HEK293 (cell line): ENCODE data around the gene CCP110.

Source experiments
- CTCF ChIA-PET: fragments of 350-600 bp; formaldehyde crosslinking; extraction: SDS; loops from one replicate; lab custom pipeline; 2021; ENCODE audit warnings: antibody characterized with exemption; lab: Yijun Ruan, JAX
- POLR2A ChIA-PET: fragments of 300-600 bp; formaldehyde crosslinking; extraction: SDS; loops from one replicate; lab custom pipeline; 2020; ENCODE audit warnings: antibody characterized with exemption, inconsistent platforms; lab: Yijun Ruan, JAX
- H3K27ac ChIP-seq: fragments of 200-500 bp; sonication (Bioruptor generic); 2 replicates; pipeline ENCODE4 v1.5.1; 2014; ENCODE audit warnings: low read depth, low read length, control low read depth, inconsistent platforms; ENCODE audit errors: extremely low read depth
- H3K36me3 ChIP-seq, 2 experiments: fragments of 200-500 bp in 1 of 2; sonication (Bioruptor generic) in 1 of 2; 1 replicate in 1 of 2; 2 replicates in 1 of 2; pipeline ENCODE4 v1.5.1; 2014 to 2017; ENCODE audit warnings: inconsistent platforms in 2 of 2, low read length in 2 of 2; ENCODE audit not compliant: control insufficient read depth in 2 of 2, insufficient read depth in 1 of 2
- H3K4me1 ChIP-seq: fragments of 200-500 bp; sonication (Bioruptor generic); 2 replicates; pipeline ENCODE4 v1.5.1; 2014; ENCODE audit warnings: mild to moderate bottlenecking, low read length, inconsistent platforms; ENCODE audit not compliant: control insufficient read depth, insufficient read depth
- H3K4me3 ChIP-seq: 2 replicates; pipeline ENCODE4 v1.5.1; 2011; ENCODE audit warnings: low read depth, mild to moderate bottlenecking, control low read depth, low read length, moderate library complexity
- H3K9me3 ChIP-seq: fragments of 200-500 bp; sonication (Bioruptor generic); 2 replicates; pipeline ENCODE4 v1.5.1; 2014; ENCODE audit warnings: low read depth, low read length, inconsistent platforms; ENCODE audit not compliant: control insufficient read depth, insufficient read depth
- EGR2 ChIP-seq: fragments of 450-650 bp; formaldehyde crosslinking; IDR thresholded peaks from 2 replicates; pipeline ENCODE4 v1.5.1; 2016; ENCODE audit warnings: low read depth, missing biosample characterization, missing genetic modification characterization
- KLF10 ChIP-seq: fragments of 450-650 bp; IDR thresholded peaks from 2 replicates; pipeline ENCODE4 v1.5.1; 2018; ENCODE audit warnings: missing biosample characterization, mild to moderate bottlenecking, missing genetic modification characterization
- KLF9 ChIP-seq: fragments of 450-650 bp; formaldehyde crosslinking; IDR thresholded peaks from 2 replicates; pipeline ENCODE4 v1.5.1; 2016; ENCODE audit warnings: missing biosample characterization, missing genetic modification characterization, low read depth
- MEIS1 ChIP-seq: sonication (generic); formaldehyde crosslinking; IDR thresholded peaks from 2 replicates; pipeline ENCODE4 v1.8.1; 2022; ENCODE audit warnings: missing genetic modification reagents, mild to moderate bottlenecking, borderline replicate concordance
- OVOL3 ChIP-seq: fragments of 450-650 bp; formaldehyde crosslinking; IDR thresholded peaks from 2 replicates; pipeline ENCODE4 v1.5.1; 2016; ENCODE audit warnings: missing biosample characterization, missing genetic modification characterization
- ZBTB7A ChIP-seq: fragments of 450-650 bp; formaldehyde crosslinking; IDR thresholded peaks from 2 replicates; pipeline ENCODE4 v1.5.1; 2016; ENCODE audit warnings: low read depth, missing biosample characterization, missing genetic modification characterization
- ZNF10 ChIP-seq: fragments of 450-650 bp; formaldehyde crosslinking; IDR thresholded peaks from 2 replicates; pipeline ENCODE4 v1.5.1; 2017; ENCODE audit warnings: missing biosample characterization, missing genetic modification characterization
- ZNF133 ChIP-seq: fragments of 450-650 bp; formaldehyde crosslinking; IDR thresholded peaks from 2 replicates; pipeline ENCODE4 v1.5.1; 2016; ENCODE audit warnings: missing biosample characterization, missing genetic modification characterization
- ZNF140 ChIP-seq: fragments of 450-650 bp; formaldehyde crosslinking; IDR thresholded peaks from 2 replicates; pipeline ENCODE4 v1.5.1; 2016; ENCODE audit warnings: missing biosample characterization, missing genetic modification characterization
- ZNF146 ChIP-seq: fragments of 450-650 bp; formaldehyde crosslinking; IDR thresholded peaks from 2 replicates; pipeline ENCODE4 v1.5.1; 2016; ENCODE audit warnings: missing biosample characterization, missing genetic modification characterization
- ZNF184 ChIP-seq: fragments of 450-650 bp; IDR thresholded peaks from 2 replicates; pipeline ENCODE4 v1.5.1; 2018; ENCODE audit warnings: missing biosample characterization, mild to moderate bottlenecking, missing genetic modification characterization
- ZNF214 ChIP-seq: fragments of 450-650 bp; formaldehyde crosslinking; IDR thresholded peaks from 2 replicates; pipeline ENCODE4 v1.5.1; 2017; ENCODE audit warnings: missing biosample characterization, mild to moderate bottlenecking, missing genetic modification characterization, borderline replicate concordance
- ZNF223 ChIP-seq: fragments of 450-650 bp; formaldehyde crosslinking; IDR thresholded peaks from 2 replicates; pipeline ENCODE4 v1.5.1; 2016; ENCODE audit warnings: missing biosample characterization, missing genetic modification characterization
- ZNF274 ChIP-seq, 2 experiments: fragments of 200-500 bp in 1 of 2; fragments of 450-650 bp in 1 of 2; sonication (Bioruptor generic) in 1 of 2; formaldehyde crosslinking in 1 of 2; IDR thresholded peaks; 2 replicates each; pipeline versions ENCODE4 v1.5.1 to v1.6.1; 2014 to 2016; ENCODE audit warnings: borderline replicate concordance in 1 of 2, inconsistent platforms in 1 of 2, low read length in 1 of 2, missing biosample characterization in 1 of 2, missing genetic modification characterization in 1 of 2
- ZNF366 ChIP-seq: fragments of 450-650 bp; formaldehyde crosslinking; conservative IDR thresholded peaks from 2 replicates; pipeline ENCODE4 v1.5.1; 2016; ENCODE audit warnings: missing biosample characterization, missing genetic modification characterization
- ZNF426 ChIP-seq: fragments of 450-650 bp; formaldehyde crosslinking; IDR thresholded peaks from 2 replicates; pipeline ENCODE4 v1.5.1; 2017; ENCODE audit warnings: missing biosample characterization, missing genetic modification characterization, mild to moderate bottlenecking, inconsistent platforms, moderate library complexity
- ZNF658 ChIP-seq: fragments of 450-650 bp; formaldehyde crosslinking; IDR thresholded peaks from 2 replicates; pipeline ENCODE4; 2016; ENCODE audit warnings: missing biosample characterization, missing genetic modification characterization
- ZNF777 ChIP-seq: fragments of 450-650 bp; formaldehyde crosslinking; IDR thresholded peaks from 2 replicates; pipeline ENCODE4 v1.5.1; 2017; ENCODE audit warnings: missing biosample characterization, missing genetic modification characterization, borderline replicate concordance
- ZNF837 ChIP-seq: fragments of 450-650 bp; formaldehyde crosslinking; IDR thresholded peaks from 2 replicates; pipeline ENCODE4 v1.5.1; 2016; ENCODE audit warnings: missing biosample characterization, missing genetic modification characterization
- TF ChIP-seq, protein P1 (sequence below): fragments of 450-650 bp; formaldehyde crosslinking; IDR thresholded peaks from 2 replicates; pipeline ENCODE4 v1.5.1; 2016; ENCODE audit warnings: missing biosample characterization, missing genetic modification characterization
- TF ChIP-seq, protein P2 (sequence below): fragments of 450-650 bp; formaldehyde crosslinking; IDR thresholded peaks from 2 replicates; pipeline ENCODE4 v1.5.1; 2016; ENCODE audit warnings: missing biosample characterization, missing genetic modification characterization
- TF ChIP-seq, protein P3 (sequence below): fragments of 450-650 bp; formaldehyde crosslinking; IDR thresholded peaks from 2 replicates; pipeline ENCODE4 v1.5.1; 2017; ENCODE audit warnings: missing biosample characterization, missing genetic modification characterization

CCP110 gene

DNA sequence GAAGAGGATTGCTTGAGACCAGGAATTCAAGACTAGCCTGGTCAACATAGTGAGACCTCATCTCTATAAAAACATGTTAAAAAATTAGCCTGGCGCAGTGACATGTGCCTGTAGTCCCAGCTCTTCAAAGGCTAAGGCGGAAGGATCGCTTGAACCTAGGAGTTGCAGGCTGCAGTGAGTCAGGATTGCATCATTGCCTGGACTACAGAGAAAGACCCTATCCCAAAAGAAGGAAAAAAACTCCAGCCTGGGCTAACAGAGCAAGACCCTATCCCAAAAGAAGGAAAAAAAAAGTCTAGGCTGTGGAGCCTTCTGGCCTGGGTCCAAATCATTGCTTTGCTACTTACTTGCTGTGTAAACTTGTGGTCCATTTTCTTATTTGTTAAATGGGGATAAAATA, 4.9 kb downstream of the CCP110 start (continued):
- TF ChIP-seq, protein P1, sequence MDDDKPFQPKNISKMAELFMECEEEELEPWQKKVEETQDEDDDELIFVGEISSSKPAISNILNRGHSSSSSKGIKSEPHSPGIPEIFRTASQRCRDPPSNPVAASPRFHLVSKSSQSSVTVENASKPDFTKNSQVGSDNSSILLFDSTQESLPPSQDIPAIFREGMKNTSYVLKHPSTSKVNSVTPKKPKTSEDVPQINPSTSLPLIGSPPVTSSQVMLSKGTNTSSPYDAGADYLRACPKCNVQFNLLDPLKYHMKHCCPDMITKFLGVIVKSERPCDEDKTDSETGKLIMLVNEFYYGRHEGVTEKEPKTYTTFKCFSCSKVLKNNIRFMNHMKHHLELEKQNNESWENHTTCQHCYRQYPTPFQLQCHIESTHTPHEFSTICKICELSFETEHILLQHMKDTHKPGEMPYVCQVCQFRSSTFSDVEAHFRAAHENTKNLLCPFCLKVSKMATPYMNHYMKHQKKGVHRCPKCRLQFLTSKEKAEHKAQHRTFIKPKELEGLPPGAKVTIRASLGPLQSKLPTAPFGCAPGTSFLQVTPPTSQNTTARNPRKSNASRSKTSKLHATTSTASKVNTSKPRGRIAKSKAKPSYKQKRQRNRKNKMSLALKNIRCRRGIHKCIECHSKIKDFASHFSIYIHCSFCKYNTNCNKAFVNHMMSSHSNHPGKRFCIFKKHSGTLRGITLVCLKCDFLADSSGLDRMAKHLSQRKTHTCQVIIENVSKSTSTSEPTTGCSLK (tag by site-specific recombination): no peak
- TF ChIP-seq, protein P2, sequence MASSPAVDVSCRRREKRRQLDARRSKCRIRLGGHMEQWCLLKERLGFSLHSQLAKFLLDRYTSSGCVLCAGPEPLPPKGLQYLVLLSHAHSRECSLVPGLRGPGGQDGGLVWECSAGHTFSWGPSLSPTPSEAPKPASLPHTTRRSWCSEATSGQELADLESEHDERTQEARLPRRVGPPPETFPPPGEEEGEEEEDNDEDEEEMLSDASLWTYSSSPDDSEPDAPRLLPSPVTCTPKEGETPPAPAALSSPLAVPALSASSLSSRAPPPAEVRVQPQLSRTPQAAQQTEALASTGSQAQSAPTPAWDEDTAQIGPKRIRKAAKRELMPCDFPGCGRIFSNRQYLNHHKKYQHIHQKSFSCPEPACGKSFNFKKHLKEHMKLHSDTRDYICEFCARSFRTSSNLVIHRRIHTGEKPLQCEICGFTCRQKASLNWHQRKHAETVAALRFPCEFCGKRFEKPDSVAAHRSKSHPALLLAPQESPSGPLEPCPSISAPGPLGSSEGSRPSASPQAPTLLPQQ (tag by site-specific recombination): no peak
- no peak for TF ChIP-seq MEIS1 (CRISPR knock-in tag)

DNA sequence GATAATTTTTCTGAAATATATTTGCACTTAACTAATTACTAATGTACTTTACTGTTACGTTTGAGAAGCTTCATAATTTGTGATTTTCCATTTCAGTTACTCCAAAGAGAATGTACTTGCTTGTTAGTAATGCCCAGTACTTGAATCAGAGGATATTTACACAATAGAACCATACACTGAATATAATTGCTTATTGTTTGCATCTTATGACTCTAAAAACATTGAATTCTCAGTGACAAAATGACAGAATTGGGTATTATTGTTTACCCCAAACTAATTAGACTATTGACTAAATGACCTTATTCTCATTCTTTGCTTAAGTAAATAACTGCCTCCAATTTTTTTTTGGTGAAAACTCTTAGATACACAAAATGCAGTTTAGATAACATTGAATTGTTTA, 8.9 kb downstream of the CCP110 start:
- POLR2A ChIA-PET: no interaction called here
- TF ChIP-seq ZNF133 (tag by site-specific recombination) (no peak), ZNF140 (tag by site-specific recombination) (no peak), OVOL3 (tag by site-specific recombination) (no peak), KLF10 (tag by site-specific recombination) (no peak), ZNF366 (tag by site-specific recombination) (no peak), ZNF184 (tag by site-specific recombination) (no peak), EGR2 (tag by site-specific recombination) (no peak), ZNF777 (tag by site-specific recombination) (no peak), ZNF223 (no peak), ZNF274 (IDR thresholded peaks at IDR 0.05; ENCODE audit: low read length) (no peak), ZNF274 (tag by site-specific recombination; IDR thresholded peaks at IDR 0.05; ENCODE audit: borderline replicate concordance) (no peak), ZNF658 (no peak), ZNF837 (tag by site-specific recombination) (no peak), ZBTB7A (no peak), ZNF214 (tag by site-specific recombination) (no peak), KLF9 (tag by site-specific recombination) (no peak), ZNF146 (tag by site-specific recombination) (no peak), ZNF426 (no peak), ZNF10 (tag by site-specific recombination) (no peak)
- TF ChIP-seq, protein P3, sequence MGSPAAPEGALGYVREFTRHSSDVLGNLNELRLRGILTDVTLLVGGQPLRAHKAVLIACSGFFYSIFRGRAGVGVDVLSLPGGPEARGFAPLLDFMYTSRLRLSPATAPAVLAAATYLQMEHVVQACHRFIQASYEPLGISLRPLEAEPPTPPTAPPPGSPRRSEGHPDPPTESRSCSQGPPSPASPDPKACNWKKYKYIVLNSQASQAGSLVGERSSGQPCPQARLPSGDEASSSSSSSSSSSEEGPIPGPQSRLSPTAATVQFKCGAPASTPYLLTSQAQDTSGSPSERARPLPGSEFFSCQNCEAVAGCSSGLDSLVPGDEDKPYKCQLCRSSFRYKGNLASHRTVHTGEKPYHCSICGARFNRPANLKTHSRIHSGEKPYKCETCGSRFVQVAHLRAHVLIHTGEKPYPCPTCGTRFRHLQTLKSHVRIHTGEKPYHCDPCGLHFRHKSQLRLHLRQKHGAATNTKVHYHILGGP (tag by site-specific recombination): no peak
- TF ChIP-seq, protein P2 (tag by site-specific recombination): no peak
- Histone ChIP-seq H3K36me3 (peaks cover 30 to 83% of the 10 kb centered on the region in 2 experiments), H3K4me3 (no peak overlapping the region), H3K4me1 (no peaks in the 10 kb centered on the region), H3K27ac (no peak overlapping the region), H3K9me3 (no peaks in the 10 kb centered on the region)
- CTCF ChIA-PET: interaction anchor here (0.6 kb wide), 1 partner anchor 27 kb away, joined by 3 read pairs; no protein-coding TSS in a partner anchor
